GM21737 (cell line): ENCODE data around the gene BICD2.

ENCODE experiments used
- ATAC-seq: cut with Tn5 transposase; IDR thresholded peaks from one replicate; pipeline ENCODE4 v1.9.1; 2021; ENCODE audit warnings: mild to moderate bottlenecking, moderate library complexity; ENCODE audit not compliant: unreplicated experiment

BICD2 gene

DNA sequence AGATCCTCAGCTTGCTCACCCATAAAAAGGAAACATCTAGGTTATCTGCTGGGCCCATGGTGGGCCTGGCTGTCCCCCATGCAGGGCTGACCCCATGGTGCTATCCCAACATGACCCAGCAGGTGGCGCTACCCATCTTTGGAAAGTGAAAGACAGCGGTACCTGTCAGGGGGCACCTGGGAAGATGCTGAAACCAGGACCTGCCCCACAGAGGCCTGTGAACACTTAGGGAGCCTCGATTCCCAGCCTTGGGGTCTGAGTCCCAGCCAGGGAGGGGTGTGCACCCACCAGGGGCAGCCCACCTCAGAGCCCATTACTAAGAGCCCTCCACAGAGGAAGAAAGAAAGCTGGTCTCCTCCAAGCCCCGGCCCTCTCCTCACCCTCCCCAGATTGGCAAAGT lies 48.1 kb downstream of the BICD2 start:
- no peak for ATAC-seq

DNA sequence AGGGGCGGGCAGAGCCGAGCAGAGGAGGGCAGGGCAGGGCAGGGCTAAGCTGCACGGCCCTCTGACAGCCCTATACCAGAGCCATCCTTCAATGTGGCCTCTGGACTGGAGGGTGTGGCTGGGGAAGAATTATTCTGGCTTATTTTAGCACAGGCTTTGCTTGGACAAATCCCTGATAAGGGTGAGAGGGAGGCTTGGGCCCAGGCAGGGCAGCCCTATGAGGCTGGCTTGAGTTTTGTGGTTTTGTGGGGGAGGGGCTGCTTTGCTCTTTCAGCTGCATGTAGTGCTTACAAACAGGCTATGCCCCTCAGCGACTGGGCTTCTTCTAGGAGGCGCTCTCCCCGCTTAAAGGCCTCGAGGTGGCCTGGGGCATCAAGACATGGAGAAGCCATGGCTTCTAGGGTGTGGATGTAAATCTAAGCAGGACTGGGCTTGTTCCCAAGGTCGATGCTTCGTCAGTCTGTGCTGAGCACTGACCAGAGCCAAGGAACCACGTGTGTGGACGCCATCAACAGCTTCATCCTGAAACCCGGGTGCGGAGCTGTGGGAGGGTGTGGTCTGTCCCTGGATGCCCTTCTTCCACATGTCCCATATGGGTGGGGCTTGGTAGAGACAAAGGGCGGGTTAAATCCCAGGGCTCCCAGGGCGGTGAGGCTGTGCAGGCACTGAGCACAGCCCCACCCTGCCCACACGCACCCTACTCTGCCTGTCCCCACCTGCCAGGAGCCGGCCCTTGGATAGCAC lies 49.0 kb downstream of the BICD2 start:
- ATAC-seq: no peak

DNA sequence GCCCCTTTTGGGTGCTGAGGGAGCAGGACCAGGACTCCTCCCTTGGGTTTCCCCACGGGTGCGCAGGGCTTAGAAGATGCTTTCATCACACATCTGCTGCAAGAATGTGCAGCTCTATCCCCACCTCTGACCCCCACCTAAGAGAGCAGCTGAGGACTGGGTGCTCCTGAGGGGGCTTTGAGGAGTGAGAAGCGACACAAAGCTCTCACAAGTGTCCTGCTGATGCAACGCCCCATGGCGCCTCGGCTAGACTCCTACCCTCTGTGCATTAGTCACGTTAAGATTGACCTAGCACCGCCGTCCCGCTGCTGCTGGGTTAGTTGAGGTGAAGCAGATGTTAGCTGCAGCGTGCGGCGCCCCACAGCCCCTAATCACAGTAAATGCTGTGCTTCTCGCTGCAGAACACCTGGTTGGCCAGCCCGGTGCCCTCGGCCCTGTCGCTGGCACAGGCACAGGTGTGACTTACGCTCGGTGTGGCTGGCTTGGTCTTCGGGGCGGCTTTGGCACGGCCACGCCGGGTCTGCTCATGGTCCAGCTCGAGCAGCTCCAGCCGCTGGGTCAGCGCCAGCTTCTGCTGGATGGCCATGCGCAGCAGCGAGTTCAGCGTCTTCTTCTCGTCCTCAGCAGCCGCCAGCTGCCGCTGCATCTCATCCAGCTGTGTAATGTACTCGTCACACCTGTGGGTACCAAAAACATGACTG lies 49.7 kb downstream of the BICD2 start:
- ATAC-seq: no peak

DNA sequence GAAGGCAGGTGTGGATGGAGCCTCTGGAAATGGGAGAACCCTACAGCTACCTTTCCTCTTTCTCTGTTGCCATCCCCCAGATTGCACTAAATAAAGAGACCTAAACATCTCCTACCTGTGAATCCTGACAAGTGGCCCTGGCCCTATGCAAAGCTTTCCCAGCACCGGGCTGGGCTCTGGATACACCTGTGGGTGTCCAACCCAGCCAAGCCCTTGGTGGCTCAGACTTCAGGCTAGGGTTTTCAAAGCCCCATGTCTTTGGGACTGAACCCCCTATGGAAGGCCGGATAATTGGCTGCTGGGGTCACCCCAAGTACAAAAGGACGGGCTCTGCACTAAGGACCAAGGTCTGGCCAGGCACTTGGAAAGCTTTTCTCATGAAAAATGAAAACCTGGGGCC lies 50.6 kb downstream of the BICD2 start:
- ATAC-seq: no peak

DNA sequence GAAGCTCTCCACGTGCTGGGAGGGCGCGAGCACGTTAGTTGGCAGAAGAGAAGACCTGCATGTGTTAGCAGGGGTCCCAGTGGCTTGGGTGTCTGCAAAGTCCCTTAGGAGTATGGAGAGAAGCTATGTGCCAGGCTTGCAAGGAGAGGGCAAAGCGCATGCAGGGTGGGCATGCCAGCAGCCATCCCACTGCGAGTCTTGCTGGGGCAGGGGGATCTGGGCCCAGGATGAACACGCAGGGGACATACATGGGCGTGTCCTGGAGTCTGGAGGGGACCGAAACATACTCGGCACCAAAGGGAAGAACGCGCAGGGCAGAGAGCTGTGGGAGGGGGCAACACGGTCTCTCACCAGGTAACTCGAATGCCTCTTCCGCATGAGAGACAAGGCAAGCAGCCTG lies 51.1 kb downstream of the BICD2 start:
- ATAC-seq: no peak

DNA sequence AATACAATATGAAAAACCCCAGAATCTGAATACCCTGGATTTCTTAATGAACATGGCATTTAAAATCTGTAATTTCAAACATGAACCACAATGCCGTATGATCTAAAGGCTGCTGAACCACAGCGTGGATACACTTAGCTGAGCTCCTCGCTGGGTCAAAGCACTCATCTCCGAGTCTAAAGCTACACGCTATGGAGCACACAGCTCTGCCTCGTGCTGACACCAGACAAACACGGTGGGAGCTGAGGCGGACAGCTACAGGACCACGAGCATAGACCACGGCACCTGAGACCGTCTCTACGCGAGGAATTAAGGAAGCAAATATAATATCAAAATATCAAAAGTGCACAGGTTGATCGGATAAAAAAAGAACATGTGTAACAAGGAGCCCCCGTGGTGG lies 51.9 kb downstream of the BICD2 start:
- ATAC-seq: no peak

DNA sequence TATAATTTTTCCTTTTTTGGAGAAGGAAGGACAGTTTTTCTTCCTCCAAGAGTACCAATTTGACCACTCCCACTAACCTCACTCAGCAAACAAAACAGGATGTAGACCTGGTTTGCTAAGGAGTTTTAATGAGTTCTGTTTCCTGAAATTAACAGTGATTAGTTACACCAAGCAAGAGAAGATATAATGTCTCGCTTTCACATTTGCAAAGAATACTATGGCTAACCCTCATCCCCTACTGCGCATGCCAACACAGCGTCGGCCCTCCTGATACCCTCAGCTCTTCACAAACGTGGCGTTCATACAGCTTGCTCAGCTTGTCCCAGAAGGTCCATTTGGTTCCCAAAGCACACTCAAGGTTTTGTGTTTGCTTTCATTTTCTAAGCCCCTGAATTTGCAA lies 52.8 kb downstream of the BICD2 start:
- ATAC-seq: no peak

DNA sequence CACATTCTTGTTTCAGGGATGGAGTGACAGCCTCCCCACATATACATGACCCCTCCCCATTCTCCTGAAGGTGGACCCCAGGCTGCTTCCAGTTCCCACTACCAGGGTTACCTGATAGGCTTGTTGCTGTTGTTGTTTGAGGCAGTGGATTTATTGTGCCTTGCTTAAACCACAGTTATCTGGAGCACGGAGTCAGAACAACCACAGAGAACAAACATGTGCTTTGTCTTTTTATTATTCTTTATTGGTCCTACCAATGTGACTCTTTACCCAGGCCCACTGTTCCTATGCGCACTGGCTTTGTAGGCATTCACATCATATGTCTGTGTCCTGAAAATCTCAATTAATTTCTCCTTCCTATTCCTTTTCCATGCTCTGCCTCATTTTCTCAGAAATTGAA lies 53.5 kb downstream of the BICD2 start:
- ATAC-seq: no peak

DNA sequence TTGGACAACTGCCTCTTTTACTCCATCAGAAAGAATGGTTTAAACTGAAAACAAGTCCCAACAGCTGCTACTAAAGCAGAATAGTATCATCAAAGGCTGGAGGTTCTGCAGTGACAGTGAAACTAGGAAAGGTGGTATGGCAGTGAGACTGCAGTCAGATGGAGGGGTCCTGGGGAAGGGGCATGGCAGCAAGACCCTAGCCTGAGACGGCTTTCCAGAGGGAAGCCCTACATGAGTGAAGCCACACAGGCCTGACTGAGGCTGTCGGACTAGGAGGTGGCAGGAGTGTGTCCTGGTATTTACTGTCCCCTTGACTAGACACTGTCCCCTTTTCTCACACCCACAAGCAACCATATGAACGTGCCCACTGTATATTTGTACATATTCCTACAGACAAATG lies 54.3 kb downstream of the BICD2 start:
- ATAC-seq: no peak

DNA sequence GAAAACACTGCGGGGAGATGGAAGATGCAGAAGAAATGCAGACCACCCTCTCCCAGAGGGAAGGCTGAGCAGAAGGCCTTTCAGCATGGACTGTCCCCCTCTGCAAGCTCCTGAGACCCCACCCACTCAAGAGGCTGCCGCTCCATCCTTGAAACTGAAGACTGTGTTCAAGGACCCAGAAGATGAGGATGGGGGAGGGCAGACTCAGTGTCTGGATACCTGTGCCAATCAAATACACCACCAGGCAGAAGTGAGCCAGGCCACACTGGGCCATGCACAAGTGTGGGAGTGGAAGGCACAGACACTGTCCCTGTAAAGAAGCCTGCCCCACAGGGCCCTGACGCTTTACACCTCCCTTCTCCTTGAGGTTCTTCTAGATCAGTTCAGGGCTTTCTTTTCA lies 54.7 kb downstream of the BICD2 start:
- ATAC-seq: no peak

DNA sequence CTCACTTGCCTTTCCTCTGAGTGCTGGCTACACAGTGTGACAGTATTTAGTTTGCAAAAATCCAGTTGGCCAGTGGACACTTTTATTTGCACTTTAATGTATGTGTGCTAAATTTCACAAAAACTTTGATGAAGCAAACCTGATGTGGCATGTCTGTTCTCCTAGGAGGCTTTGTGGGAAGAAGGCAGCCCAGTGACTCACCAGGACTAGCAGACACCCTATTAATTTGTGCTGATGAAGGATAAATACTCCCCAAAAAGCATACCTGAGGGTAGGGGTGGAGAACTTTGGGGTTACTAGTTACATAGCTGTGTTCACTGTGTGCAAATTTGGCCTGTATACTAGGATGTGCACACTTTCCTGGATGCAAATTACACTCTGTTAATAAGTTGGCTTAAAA lies 55.4 kb downstream of the BICD2 start:
- ATAC-seq: no peak

DNA sequence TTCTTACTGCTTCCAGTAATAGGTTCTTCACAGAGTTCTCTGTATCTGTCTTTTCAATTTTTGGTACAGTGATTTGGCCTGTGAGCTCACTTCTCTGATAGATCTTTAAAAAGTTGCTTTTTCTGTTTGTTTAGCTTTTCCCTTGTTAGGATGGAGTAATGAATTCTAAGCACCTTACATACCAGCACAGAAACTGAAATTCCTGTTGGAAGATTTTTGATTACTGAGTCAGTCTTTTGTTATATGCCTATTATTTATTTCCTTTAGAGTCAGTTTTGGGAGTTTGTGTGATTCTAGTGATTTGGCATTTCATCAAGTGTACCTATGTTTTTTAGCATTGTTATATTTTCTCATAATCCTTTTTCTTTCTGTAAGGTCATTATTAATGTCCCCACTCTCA lies 57.1 kb downstream of the BICD2 start:
- no peak for ATAC-seq

DNA sequence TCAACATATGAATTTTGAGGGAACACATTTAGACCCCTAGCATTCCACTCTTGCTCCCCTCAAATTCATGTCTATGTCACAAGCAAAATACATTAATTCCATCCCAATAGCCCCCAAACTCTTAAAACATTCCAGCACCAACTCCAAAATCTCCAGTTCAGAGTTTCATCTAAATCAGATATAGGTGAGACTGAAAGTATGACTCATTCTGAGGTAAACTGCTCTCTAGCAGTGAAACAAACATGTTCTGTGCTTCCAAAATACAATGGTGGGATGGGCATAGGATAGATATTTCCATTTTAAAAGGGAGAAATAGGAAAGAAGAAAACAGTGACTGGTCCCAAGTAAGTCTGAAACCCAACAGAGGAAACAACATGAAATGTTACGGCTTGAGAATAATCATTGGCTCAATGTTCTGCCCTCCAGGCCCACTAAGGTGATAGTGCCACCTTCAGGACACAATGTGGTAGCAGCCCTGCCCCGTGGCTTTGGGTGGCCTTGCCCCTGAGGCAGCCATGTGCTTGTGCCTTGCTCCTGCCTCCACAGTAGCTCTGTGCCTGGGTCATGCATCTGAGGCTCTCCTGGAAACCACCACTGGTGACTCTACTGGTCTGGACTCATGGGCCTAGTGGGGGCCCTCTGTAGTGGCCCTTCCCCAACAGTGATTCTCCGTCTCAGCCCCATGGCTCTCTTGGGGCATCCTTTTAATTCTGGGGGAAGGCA lies 58.3 kb downstream of the BICD2 start:
- ATAC-seq: no peak

DNA sequence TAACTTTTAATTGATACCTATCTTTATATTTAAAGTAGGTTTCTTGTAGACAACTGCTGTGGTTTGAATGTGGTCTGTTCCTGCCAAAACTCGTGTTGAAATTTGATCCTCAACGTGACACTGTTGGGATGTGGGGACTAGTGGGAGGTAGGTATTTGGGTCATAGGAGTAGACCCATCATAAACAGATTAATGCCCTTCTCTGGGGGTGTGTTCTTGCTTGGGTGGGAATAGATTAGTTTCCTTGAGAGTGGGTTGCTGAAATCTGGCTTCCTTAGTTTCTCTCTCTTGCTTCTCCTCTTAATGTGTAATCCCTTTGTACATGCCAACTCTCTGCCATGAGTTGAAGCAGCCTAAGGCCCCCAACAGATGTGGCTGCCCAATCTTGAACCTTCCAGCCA lies 60.1 kb downstream of the BICD2 start:
- no peak for ATAC-seq

DNA sequence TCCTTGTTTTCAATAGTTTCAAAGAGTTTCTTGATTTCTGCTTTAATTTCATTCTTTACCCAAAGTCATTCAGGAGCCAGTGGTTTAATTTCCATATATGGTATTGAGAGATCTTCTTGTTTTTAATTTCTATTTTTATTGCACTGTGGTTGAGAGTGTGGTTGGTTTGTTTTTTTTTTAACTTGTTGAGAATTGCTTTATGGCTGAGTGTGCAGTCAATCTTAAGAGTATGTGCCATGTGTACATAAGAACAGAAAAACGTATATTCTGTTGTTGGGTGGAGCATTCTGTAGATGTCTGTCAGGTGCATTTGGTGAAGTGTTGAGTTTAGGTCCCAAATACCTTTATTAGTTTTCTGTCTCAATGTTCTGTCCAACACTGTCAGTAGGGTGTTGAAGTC lies 68.0 kb downstream of the BICD2 start:
- ATAC-seq: no peak

DNA sequence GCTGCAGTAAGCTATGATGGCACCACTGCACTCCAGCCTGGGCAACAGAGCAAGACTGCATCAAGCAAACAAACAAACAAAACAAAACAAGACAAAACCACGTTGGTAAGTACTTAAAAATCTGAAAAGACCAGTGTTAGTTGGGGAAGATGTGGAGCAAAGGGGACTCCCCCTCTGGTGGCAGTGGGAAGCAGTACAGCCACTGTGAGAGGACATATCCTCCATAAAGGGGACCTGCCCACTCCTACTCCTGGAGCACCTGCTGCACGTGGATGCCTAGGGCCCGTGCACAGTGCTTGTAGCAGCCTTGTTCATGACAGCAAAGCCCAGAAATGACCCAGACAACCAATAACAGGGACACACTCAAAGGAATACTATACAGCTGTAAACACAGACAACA lies 77.7 kb downstream of the BICD2 start:
- no peak for ATAC-seq

DNA sequence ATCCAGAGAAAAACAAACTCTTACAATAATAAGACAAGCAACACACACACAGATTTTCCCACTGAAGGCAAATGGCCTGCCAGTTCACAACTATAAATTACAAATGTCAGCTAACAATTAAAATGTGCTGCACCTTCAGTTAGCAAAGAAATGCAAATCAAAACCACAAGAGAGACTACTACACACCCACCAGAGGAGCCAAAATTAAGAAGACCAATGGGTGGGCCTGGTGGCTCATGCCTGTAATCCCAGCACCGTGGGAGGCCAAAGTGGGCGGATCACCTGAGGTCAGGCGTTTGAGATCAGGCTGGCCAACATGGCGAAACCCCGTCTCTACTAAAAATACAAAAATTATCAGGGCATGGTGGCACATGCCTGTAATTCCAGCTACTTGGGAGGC lies 79.6 kb downstream of the BICD2 start:
- no peak for ATAC-seq

DNA sequence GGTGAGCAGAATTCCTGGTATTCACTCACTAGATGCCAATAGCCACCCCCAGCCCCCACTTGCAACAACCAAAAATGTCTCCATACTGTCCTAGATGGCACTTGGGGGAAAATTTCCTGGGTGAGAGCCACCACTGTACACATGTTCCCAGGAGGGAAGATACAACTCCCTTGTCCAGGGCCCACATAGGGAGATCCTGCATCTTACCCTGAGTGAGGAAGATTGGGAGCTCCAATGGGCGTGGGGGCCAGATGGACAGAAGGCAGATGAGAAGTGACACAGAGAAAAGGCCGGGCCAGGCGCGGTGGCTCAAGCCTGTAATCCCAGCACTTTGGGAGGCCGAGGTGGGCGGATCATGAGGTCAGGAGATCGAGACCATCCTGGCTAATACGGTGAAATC lies 82.4 kb downstream of the BICD2 start:
- no peak for ATAC-seq

DNA sequence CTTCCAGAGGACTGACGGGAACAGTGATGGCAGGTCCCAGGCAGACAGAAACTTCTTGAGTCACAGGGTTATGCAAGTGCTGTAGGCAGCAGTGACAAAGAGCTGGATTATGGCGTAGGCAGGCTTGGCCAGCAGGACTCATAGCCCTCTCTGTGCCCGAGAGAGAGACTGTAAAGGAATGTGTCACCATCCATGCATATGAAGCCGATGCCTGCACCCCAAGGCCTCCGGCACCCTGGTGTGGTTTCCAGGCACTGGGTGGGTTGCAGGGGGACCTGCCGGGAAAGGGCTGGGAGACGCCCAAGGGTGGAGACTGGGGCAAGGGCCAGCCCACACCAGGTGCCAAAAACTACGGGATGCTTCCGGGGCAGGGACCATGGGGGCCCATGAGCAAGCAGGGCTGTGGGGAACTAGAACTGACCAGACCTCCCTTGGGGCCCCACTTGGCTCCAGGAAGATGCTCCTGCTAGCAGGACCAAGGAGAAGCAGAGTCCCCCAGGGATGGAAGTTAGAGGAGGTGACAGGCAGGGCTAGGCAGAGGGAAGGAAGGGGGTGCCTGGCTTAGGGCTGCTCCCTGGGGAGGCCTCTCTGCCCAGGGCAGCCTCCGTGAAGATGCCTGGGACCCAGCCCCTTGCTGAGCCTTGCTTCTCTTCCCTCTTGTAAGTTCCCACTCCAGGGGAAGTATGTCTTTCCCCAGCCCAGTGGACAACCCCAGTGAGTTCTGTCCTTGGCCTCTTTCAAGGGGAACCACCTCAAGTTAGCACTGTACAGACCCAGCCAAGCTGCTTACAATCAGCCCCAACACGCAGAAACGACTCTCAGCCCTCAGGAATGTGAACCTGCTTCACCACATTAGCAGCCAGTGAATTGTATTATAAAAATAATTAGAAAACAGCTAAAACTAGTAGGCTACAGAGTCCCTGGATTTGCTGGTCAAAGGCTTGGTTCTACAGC lies 84.2 kb downstream of the BICD2 start:
- no peak for ATAC-seq

DNA sequence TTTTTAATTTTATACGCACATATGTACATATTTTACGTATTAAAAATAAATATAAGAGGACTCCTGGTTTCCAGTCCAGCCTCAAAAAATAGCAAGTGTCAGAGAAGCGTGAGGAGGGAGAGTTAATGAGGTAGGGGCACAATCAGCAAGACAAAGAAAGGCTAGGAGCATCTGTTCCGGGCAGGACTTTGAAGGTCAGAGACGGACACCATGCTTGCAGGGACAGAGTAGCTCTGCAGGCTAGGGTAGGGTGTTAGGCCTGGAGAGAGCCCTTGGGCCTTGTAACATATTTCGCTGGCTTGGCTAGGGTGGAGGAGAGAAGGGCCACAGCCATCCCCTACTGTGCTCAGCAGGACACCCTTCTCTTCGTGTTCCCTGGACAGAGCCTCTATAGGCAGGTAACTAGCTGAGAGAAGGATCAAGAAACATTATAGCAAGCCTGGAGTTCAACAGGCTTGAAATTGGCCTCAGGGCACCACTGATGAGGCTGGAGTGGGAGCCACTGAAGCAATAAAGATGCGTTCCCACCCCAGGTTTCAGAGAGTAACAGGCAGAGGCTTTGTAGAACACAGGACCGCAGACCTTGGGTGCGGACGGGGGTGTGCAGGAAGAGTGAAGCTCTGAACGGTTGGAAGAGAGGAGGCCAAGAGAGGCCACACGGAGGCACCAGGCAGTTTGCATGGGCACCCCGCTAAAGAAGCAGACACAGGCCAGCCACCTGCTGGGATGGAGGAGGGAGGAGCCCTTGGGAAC lies 85.0 kb downstream of the BICD2 start:
- ATAC-seq: no peak
